Thoracic aorta (tissue), 2 donors: Measurements from ENCODE around the gene BCR. TPM values are rescaled to one million over a fixed set of nuclear protein-coding genes. Genes with fewer than 3 reads are reported as not detected.

Experiments
- ATAC-seq: fragments of 150-250 bp; one replicate; pipeline ENCODE4 v1.8.0; 2017; ENCODE audit warnings: low read depth; ENCODE audit not compliant: insufficient number of reproducible peaks, low FRiP score
- DNase-seq: peaks from one replicate; pipeline ENCODE4 v3.0.0-alpha.2; 2020; ENCODE audit warnings: low spot score
- H3K27ac ChIP-seq, 2 donors: fragments of 200-600 bp; sonication (generic); 1 replicate in 1 of 2; 2 replicates in 1 of 2; pipeline ENCODE4 v1.5.1; 2016; ENCODE audit warnings: mild to moderate bottlenecking in 2 of 2, moderate library complexity in 2 of 2
- H3K27me3 ChIP-seq: fragments of 200-600 bp; sonication (generic); replicated peaks from 2 replicates; pipeline ENCODE4 v1.6.0; 2016; ENCODE audit warnings: mild to moderate bottlenecking; ENCODE audit not compliant: insufficient read depth
- H3K36me3 ChIP-seq: fragments of 200-600 bp; sonication (generic); one replicate; pipeline ENCODE4 v1.5.1; 2016
- H3K4me1 ChIP-seq, 2 donors: fragments of 200-600 bp; sonication (generic); 1 replicate in 1 of 2; 2 replicates in 1 of 2; pipeline versions ENCODE4 v1.5.1 to v1.6.0; 2016; ENCODE audit warnings: low read depth in 2 of 2, mild to moderate bottlenecking in 1 of 2; ENCODE audit not compliant: control insufficient read depth in 1 of 2
- H3K4me3 ChIP-seq: fragments of 200-600 bp; sonication (generic); 2 replicates; pipeline ENCODE4 v1.5.1; 2016; ENCODE audit warnings: mild to moderate bottlenecking
- H3K9me3 ChIP-seq: fragments of 200-600 bp; sonication (generic); 2 replicates; pipeline ENCODE4 v1.5.1; 2016
- CTCF ChIP-seq: fragments of 200-600 bp; sonication (generic); IDR thresholded peaks from one replicate; pipeline ENCODE4 v1.5.1; 2019; ENCODE audit warnings: antibody characterized with exemption
- total RNA-seq, 2 donors: library from RNA; depleted of rRNA; stranded (reverse); fragments of >200 nt; gene quantifications; one replicate each; pipeline versions ENCODE4 v1.1.0 to v1.2.3, GENCODE V29; 2016

Gene BCR
- total RNA-seq, 2 donors from 2014 or later: 73.2 to 232 TPM

GRCh38 chr22:23258826-23259170 lies 78.5 kb downstream of the BCR start:
- no peaks in the 10 kb centered on the region for H3K27me3 ChIP-seq
- H3K4me1 ChIP-seq: peaks cover 26 to 44% of the 10 kb centered on the region in 2 donors
- peak overlapping the region; percentile 90 to 92 for H3K27ac ChIP-seq
- DNase-seq (no peak), ATAC-seq (no peak)
- TF ChIP-seq CTCF: no peak
- no peaks in the 10 kb centered on the region for H3K9me3 ChIP-seq
- H3K36me3 ChIP-seq: peaks cover 19% of the 10 kb centered on the region
- no peak overlapping the region for H3K4me3 ChIP-seq

DNA sequence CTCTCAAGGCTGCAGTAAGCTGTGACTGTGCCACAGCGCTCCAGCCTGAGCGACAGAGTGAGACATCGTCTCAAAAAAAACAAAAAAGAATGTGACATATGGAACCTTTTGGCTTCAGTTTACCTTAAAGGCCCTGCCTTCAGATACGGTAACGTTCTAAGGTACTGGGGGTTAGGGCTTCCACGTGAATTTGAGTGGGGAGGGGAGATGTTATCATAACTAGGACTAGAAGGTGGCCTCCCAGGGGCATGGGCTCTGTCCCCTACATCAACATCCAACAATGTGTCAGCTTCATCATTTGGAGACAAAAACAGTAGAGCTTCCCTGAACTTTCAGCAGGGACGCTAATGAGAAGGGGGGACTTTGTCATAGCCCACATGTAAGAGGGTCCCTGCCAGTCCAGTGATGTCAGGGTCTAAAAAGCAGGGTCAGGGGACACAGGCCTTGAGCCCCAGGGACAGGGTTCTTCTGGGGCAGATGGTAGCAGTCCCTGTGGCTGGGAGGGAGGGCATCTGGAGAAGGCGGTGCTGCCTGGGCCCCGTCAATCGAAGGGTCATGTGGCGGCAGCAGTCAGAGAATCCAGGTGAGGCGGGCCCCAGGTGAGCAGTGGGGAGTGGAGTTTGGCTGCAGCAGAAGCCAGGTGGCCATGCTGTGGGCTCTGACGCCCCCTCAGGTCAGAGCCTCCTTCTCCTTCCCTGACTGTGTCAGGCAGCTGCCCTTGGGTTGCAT lies 79.8 kb downstream of the BCR start:
- TF ChIP-seq CTCF: no peak
- Histone ChIP-seq H3K4me1 (peaks cover 26 to 55% of the 10 kb centered on the region in 2 donors), H3K4me3 (no peak overlapping the region), H3K27ac (peak overlapping the region in 1 of 2 donors; percentile 92), H3K9me3 (no peaks in the 10 kb centered on the region), H3K36me3 (peaks cover 22% of the 10 kb centered on the region), H3K27me3 (no peaks in the 10 kb centered on the region)
- DNase-seq (no peak), ATAC-seq (no peak)

GRCh38 chr22:23260645-23261581 lies 80.6 kb downstream of the BCR start:
- peaks cover 22% of the 10 kb centered on the region for H3K36me3 ChIP-seq

GRCh38 chr22:23261900-23262450 lies 81.7 kb downstream of the BCR start:
- Histone ChIP-seq H3K36me3 (peaks cover 22% of the 10 kb centered on the region), H3K4me3 (no peak overlapping the region), H3K4me1 (peaks cover 17 to 50% of the 10 kb centered on the region in 2 donors), H3K9me3 (no peaks in the 10 kb centered on the region), H3K27me3 (no peaks in the 10 kb centered on the region), H3K27ac (no peak overlapping the region)
- TF ChIP-seq CTCF: no peak
- ATAC-seq (no peak), DNase-seq (no peak)

More at GRCh38 chr22:23260645-23261581, 80.6 kb downstream of the BCR start:
- DNase-seq (no peak), ATAC-seq (no peak)
- peak overlapping the region in 1 of 2 donors; percentile 92 for H3K27ac ChIP-seq
- H3K27me3 ChIP-seq: no peaks in the 10 kb centered on the region
- H3K4me3 ChIP-seq: no peak overlapping the region
- no peak for TF ChIP-seq CTCF
- H3K4me1 ChIP-seq: peaks cover 26 to 59% of the 10 kb centered on the region in 2 donors
- H3K9me3 ChIP-seq: no peaks in the 10 kb centered on the region
